NCI-H460 (cell line): ENCODE data around the gene STRN3. TPM values are rescaled to one million over a fixed set of nuclear protein-coding genes. Genes with fewer than 3 reads are reported as not detected.
A peak's percentile ranks its signal among the peaks of the same experiment; 100 is the strongest.

Experiments
- DNase-seq: peaks from one replicate; pipeline ENCODE4 v3.0.0-alpha.2; 2016; ENCODE audit warnings: low read depth; ENCODE audit errors: extremely low read depth
- total RNA-seq: library from RNA; depleted of rRNA; stranded (reverse); fragments of >200 nt; shearing (Covaris generic); gene quantifications from 2 replicates; pipeline ENCODE4 v1.2.3, GENCODE V29; 2014

The STRN3 gene
- total RNA-seq, 1 experiment from 2014 or later: 45.9 TPM

GRCh38 chr14:30876692-30877091, 149.5 kb downstream of the STRN3 start:
- no peak for DNase-seq

DNA sequence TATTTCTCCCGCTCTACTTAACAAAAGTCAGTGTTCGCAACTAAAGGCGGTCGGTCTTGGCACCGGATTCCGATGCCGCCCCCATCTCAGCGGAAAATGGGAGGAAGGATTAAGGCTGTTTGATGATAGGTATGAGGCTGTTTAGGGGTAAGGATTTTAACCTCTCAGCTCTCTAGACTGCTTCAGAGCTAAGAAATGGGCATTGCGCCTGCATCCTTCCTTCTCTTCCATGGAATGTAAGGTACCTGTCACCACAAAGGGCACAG, 150.5 kb downstream of the STRN3 start:
- no peak for DNase-seq

DNA sequence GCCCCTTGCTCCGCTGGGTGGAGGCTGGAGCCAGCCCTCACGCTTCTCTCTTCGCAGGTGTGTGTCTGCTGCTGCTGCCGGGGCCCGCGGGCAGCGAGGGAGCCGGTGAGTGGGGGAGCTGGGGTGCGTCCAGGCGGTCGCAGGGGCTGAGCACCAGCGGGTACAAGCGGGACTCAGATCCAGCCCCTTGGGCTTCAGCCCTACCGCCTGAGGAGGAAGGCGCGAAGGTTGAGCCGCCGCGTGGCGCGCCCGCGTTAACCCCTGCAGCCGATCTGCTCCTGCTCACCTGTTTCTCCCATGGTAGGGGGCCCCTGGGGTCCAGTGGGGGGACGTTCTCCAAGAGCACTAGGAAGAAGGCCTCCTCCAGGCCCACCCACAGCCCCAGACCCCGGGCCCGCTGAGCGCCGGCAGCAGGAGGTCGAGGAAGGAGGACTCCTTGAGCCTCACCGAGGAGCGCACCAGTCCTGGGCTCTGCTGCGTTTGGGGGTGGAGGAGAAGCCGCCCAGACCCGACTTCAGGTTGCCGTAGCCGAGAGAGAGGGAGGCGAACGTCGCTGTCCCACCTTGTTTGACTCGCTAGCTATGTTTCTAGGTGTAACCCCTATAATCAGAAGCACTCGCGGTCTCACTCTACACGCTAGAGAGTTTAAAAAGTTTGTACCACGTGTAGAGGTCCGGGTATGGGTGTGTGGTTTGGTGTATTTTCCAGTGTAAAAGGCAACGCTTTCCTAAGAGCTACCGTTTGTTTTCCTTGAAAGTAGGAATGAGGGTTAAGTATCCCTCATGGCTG, 151.0 kb downstream of the STRN3 start:
- DNase-seq: no peak

DNA sequence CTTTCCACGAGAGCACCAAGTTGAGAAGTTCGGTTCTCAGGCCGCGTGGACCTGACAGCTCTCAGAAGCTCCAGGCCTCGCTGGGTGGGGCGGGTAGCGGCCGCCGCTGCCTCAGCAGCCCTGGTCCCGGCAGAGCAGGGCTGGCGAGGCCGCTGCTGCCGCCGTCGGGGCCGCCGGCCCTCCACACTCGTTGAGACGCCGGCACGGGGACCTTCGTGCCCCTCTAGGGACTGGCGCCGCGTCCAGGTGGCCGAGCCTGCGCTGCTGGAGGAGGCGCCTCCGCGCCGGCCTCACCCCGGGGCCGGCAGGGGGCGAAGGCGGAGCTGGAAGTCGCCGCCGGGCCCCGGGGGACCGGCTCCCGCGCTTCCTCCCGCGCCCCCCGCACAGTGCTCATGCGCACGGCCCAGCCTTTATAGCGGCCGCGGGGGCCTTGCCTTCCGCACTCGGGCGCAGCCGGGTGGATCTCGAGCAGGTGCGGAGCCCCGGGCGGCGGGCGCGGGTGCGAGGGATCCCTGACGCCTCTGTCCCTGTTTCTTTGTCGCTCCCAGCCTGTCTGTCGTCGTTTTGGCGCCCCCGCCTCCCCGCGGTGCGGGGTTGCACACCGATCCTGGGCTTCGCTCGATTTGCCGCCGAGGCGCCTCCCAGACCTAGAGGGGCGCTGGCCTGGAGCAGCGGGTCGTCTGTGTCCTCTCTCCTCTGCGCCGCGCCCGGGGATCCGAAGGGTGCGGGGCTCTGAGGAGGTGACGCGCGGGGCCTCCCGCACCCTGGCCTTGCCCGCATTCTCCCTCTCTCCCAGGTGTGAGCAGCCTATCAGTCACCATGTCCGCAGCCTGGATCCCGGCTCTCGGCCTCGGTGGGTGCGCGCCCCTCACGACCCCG, 151.8 kb downstream of the STRN3 start, which contains the start of gene COCH:
TSS of gene COCH (plus strand) at position 440 of the 879 bp plus-strand sequence. CDS start at position 820, 380 bp downstream.
- DNase-seq: peak; percentile 41

DNA sequence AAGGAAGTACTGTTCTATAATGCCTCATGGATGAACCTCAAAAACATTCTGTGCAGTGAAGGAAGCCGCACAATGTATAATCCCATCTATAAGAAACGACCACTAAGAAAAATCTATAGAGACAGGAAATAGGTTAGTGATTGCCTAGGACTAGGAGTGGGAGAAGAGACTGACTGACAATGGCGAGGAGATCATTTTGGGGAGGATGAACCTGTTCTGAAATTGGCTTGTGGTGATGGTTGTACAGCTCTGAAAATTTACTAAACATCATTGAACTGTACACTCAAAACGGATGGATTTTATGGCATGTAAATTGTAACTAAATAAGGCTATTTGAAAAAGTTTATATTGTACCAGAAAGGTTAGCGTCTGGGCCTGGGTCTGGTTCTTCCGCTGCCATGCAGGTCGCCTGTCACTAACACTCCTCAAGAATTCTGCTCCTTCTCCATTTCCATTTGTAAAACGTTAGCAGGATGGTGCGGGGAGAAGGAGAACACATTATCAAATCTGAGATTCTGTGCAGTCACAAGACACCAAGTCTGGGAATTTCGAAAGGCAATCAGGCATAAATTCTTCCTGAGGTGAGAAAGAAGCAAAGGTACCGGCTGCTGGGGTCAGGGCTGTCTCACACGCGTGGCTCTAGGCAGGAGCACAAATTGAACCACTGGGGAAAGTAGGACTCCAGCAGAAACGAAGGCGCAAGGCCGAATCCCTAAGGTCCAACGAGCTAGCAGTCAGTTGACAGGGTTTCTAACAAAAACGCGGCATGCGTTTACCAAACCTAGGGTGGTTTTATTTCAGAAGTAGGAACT, 152.7 kb downstream of the STRN3 start:
- DNase-seq: no peak

GRCh38 chr14:30872602-30873001, 153.6 kb downstream of the STRN3 start:
- DNase-seq: no peak

DNA sequence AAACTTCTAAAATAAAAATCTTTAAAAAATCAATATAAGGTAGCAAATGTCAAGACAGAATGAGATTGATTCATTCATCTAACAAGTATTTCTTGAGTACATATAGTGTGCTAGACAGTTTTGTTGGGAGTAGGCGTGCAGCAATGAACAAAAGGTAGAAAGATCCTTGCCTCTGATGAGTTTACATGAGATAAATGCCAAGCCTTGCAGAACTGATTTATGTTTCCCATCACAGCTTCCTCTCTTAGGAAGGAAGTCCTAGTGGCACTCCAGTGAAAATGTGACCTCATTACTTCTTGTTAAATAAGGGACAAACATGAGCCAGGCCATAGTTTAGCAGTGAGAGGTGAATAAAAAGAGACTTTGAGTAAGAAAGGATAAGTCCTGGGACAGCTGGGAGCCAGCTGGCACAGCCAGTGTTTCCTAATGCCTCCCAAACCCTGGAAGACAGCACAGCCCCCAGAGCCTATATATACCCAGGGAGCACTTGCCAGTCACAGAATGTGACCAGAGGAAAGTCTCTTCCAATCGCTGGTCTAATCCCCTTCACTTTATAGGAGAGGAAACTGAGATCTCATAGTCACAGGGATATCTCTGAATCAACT, 156.5 kb downstream of the STRN3 start:
- DNase-seq: no peak

DNA sequence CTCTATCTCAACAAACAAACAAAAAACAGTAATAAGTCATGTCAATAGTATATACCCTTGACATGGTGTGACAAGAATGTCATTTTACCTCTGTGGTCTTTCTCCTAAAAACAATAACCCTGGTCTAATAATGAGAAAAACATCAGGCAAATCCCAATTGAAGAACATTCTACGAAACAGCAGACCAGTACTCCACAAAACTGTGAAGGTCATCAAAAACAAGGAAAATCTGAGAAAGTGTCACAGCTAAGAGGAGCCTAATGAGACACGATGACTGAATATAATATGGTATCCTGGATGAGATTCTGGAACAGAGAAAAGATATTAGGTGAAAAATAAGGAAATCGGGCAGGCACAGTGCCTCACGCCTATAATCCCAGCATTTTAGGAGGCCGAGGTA, 157.4 kb downstream of the STRN3 start:
- no peak for DNase-seq

DNA sequence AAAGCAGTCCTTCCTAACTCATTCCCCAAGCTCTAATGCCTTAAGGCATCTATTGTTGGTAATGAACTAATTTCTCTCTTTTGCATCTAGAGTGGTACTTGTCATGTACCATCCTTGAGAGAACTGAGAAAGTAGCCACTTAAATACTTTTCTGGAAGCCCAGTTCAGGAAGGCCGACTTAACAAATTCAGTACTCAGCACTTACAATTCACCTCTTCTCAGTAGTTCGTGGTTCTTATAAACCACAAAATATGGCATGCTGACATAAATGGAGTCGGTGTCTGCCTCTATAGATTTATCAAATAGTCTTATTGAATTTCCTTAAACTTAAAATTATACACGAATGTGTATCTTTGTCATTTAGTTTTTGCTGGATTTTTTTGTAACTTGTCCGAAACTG, 161.2 kb downstream of the STRN3 start:
- no peak for DNase-seq

DNA sequence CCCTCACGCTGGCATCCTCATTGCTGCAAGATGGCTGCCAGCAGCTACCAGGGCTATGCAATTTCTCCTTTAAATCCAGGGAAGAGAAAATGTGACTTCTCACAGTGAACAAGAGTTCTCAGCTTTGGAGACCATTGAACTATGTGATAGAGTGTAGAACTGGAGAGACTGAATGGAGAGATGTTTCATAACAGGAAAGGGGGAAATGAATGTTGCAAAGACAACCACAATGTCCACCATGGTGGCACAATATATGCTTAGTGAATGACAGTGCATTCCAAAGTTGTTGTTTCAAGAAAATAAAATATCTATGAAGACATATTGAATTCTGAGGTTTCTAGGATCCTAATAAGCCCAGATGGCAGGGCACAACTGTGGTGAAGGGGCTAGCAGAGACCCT, 165.0 kb downstream of the STRN3 start:
- no peak for DNase-seq

DNA sequence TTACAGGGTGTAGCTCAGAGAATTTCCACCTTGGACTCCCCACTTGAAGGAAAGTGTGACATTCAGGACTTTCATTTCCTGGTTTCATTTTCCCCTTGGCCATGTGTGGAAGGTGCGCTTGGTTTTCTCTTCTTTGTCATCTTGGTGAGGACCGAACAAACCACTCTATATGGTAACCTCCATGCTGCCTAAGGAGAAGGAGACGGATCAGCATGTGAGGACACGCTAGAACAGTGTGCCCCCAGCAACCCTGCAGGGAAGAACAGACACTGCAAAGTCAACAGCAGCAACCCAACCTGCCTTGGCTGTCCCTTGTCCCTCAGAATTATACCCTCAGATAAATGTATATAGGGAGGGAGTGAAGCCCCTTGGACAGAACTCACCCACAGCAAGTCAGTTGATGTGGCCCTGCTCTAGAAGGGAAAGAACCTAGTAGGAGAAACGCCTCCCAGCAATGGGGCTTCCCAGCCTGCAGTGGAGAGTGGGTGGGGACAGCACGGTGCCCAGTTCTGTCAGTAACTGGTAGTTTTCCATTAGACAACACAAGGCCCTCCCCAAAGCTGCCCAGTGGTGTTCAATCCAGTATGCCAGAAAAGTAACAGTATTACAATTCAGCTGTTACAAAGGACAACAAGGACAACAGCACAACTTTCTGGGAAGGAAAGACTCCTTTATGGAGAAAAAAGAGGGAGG, 170.7 kb downstream of the STRN3 start:
- DNase-seq: no peak

GRCh38 chr14:30854492-30854891, 171.7 kb downstream of the STRN3 start:
- DNase-seq: no peak

DNA sequence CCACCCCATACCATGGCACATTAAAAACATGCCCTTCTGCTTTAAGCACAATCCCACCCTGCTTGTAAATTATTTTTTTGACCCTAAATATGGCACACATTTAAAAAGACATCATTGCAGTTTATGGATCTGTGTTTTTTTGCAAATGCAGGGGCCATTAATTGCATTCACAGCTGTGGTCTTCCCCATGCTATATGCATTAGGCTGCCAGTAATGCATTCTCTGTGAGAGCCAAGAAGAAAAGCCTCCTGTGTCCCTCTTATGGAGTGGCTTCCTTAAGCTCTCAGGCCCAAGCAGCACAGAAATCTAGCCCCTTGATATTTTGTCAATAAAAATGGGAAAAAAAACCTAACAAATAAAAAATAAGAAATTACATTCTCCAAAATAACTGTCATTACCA, 172.2 kb downstream of the STRN3 start:
- DNase-seq: no peak

- no peak for DNase-seq
Observed at GRCh38 chr14:30849983-30850382, 176.2 kb downstream of the STRN3 start.

GRCh38 chr14:30849354-30849753, 176.8 kb downstream of the STRN3 start:
- no peak for DNase-seq

GRCh38 chr14:30848449-30849240, 177.5 kb downstream of the STRN3 start:
- DNase-seq: no peak
